Neural progenitor cell (in vitro differentiated cells): ENCODE data around the gene SELENOO. TPM values are rescaled to one million over a fixed set of nuclear protein-coding genes. Genes with fewer than 3 reads are reported as not detected.

Experiments used
- DNase-seq: peaks from one replicate; pipeline ENCODE4 v3.0.0-alpha.2; 2016; ENCODE audit warnings: low spot score
- H2AFZ ChIP-seq: fragments of 200-600 bp; sonication (generic); replicated peaks from 2 replicates; pipeline ENCODE4 v1.6.1; 2016; ENCODE audit warnings: antibody characterized with exemption
- H3F3A ChIP-seq: fragments of 200-600 bp; sonication (generic); 2 replicates; pipeline ENCODE4 v1.6.1; 2016; ENCODE audit warnings: antibody characterized with exemption, low read depth
- H3K27ac ChIP-seq: fragments of 200-600 bp; sonication (generic); 2 replicates; pipeline ENCODE4 v1.5.1; 2016; ENCODE audit warnings: mild to moderate bottlenecking
- H3K27me3 ChIP-seq: fragments of 200-600 bp; sonication (generic); 2 replicates; pipeline ENCODE4 v1.6.1; 2016; ENCODE audit warnings: mild to moderate bottlenecking, moderate library complexity
- H3K36me3 ChIP-seq: fragments of 200-600 bp; sonication (generic); 2 replicates; pipeline ENCODE4 v1.5.1; 2016
- H3K4me1 ChIP-seq: fragments of 200-600 bp; sonication (generic); 2 replicates; pipeline ENCODE4 v1.6.1; 2016; ENCODE audit warnings: mixed run types
- H3K4me2 ChIP-seq: fragments of 200-600 bp; sonication (generic); 2 replicates; pipeline ENCODE4 v1.6.1; 2016
- H3K4me3 ChIP-seq: fragments of 200-600 bp; sonication (generic); 2 replicates; pipeline ENCODE4 v1.5.1; 2016
- H3K79me2 ChIP-seq: fragments of 200-600 bp; sonication (generic); 2 replicates; pipeline ENCODE4 v1.6.1; 2016; ENCODE audit warnings: low read depth
- H3K9ac ChIP-seq: fragments of 200-600 bp; sonication (generic); 2 replicates; pipeline ENCODE4 v1.6.1; 2016
- H3K9me3 ChIP-seq: fragments of 200-600 bp; sonication (generic); 2 replicates; pipeline ENCODE4 v1.5.1; 2016; ENCODE audit warnings: low read depth
- H4K20me1 ChIP-seq: fragments of 200-600 bp; sonication (generic); 2 replicates; pipeline ENCODE4 v1.6.1; 2016; ENCODE audit warnings: low read depth
- H3K27ac Mint-ChIP-seq: 3 replicates; pipeline ENCODE4 v1.8.0; 2021; ENCODE audit warnings: mixed read lengths
- H3K27me3 Mint-ChIP-seq: 2 replicates; pipeline ENCODE4 v1.8.0; 2022; ENCODE audit warnings: low read depth, mild to moderate bottlenecking, inconsistent platforms, moderate library complexity, mixed read lengths; ENCODE audit not compliant: insufficient read depth
- H3K36me3 Mint-ChIP-seq: 3 replicates; pipeline ENCODE4 v1.8.0; 2021; ENCODE audit warnings: mixed read lengths
- H3K4me1 Mint-ChIP-seq: 3 replicates; pipeline ENCODE4 v1.8.0; 2021; ENCODE audit warnings: mixed read lengths
- H3K4me3 Mint-ChIP-seq: 3 replicates; pipeline ENCODE4 v1.8.0; 2021; ENCODE audit warnings: mild to moderate bottlenecking, moderate library complexity, mixed read lengths
- H3K9me3 Mint-ChIP-seq: 3 replicates; pipeline ENCODE4 v1.8.0; 2020; ENCODE audit warnings: mixed read lengths
- EZH2 ChIP-seq: fragments of 200-600 bp; sonication (generic); IDR thresholded peaks from 2 replicates; pipeline ENCODE4 v1.6.1; 2017; ENCODE audit warnings: antibody characterized with exemption, mild to moderate bottlenecking, moderate library complexity
- EZH2phosphoT487 ChIP-seq: fragments of 200-600 bp; sonication (generic); IDR thresholded peaks from 2 replicates; pipeline ENCODE4 v1.6.1; 2017; ENCODE audit warnings: antibody characterized with exemption
- total RNA-seq: library from RNA; depleted of rRNA; stranded (reverse); fragments of >200 nt; gene quantifications from 2 replicates; pipeline ENCODE4 v1.2.3, GENCODE V29; 2015; ENCODE audit warnings: low replicate concordance
- TF ChIP-seq, protein P1 (sequence below): fragments of 200-600 bp; sonication (generic); IDR thresholded peaks from 2 replicates; pipeline ENCODE4 v1.5.1; 2017; ENCODE audit warnings: antibody characterized with exemption, mild to moderate bottlenecking

SELENOO gene
- total RNA-seq, 1 donor from 2014 or later = 7.6 TPM

GRCh38 chr22:50174382-50175190, 26.2 kb upstream of the SELENOO start:
- Histone ChIP-seq H3F3A (peaks cover 10% of the 10 kb centered on the region), H3K9me3 (no peaks in the 10 kb centered on the region), H4K20me1 (no peaks in the 10 kb centered on the region), H3K27me3 (peaks cover 23% of the 10 kb centered on the region), H3K4me3 (no peak overlapping the region), H3K4me1 (no peaks in the 10 kb centered on the region), H3K36me3 (no peaks in the 10 kb centered on the region), H3K79me2 (no peaks in the 10 kb centered on the region), H2AFZ (no peak overlapping the region), H3K27ac (no peak overlapping the region), H3K4me2 (no peak overlapping the region), H3K9ac (no peak overlapping the region)
- Mint-ChIP-seq H3K9me3 (no peaks in the 10 kb centered on the region), H3K27ac (no peak overlapping the region), H3K4me3 (no peak overlapping the region), H3K4me1 (peaks cover 11% of the 10 kb centered on the region), H3K36me3 (peaks cover 2% of the 10 kb centered on the region), H3K27me3 (peaks cover 9% of the 10 kb centered on the region)
- no peak for DNase-seq
- TF ChIP-seq EZH2phosphoT487 (no peak), EZH2 (no peak)
- TF ChIP-seq, protein P1, sequence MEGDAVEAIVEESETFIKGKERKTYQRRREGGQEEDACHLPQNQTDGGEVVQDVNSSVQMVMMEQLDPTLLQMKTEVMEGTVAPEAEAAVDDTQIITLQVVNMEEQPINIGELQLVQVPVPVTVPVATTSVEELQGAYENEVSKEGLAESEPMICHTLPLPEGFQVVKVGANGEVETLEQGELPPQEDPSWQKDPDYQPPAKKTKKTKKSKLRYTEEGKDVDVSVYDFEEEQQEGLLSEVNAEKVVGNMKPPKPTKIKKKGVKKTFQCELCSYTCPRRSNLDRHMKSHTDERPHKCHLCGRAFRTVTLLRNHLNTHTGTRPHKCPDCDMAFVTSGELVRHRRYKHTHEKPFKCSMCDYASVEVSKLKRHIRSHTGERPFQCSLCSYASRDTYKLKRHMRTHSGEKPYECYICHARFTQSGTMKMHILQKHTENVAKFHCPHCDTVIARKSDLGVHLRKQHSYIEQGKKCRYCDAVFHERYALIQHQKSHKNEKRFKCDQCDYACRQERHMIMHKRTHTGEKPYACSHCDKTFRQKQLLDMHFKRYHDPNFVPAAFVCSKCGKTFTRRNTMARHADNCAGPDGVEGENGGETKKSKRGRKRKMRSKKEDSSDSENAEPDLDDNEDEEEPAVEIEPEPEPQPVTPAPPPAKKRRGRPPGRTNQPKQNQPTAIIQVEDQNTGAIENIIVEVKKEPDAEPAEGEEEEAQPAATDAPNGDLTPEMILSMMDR = no peak

GRCh38 chr22:50175191-50175461, 25.7 kb upstream of the SELENOO start:
- no peak overlapping the region for H2AFZ ChIP-seq
- Mint-ChIP-seq H3K27ac (no peak overlapping the region), H3K4me3 (no peak overlapping the region), H3K36me3 (peaks cover 2% of the 10 kb centered on the region), H3K9me3 (no peaks in the 10 kb centered on the region), H3K27me3 (peaks cover 9% of the 10 kb centered on the region), H3K4me1 (peaks cover 14% of the 10 kb centered on the region)
- no peak overlapping the region for H3K9ac ChIP-seq
- H3K4me3 ChIP-seq = no peak overlapping the region
- H3K36me3 ChIP-seq = no peaks in the 10 kb centered on the region
- no peaks in the 10 kb centered on the region for H3K79me2 ChIP-seq
- peaks cover 10% of the 10 kb centered on the region for H3F3A ChIP-seq
- H3K4me1 ChIP-seq = no peaks in the 10 kb centered on the region
- H3K4me2 ChIP-seq = no peak overlapping the region
- no peak overlapping the region for H3K27ac ChIP-seq
- H3K27me3 ChIP-seq = peaks cover 17% of the 10 kb centered on the region
- no peaks in the 10 kb centered on the region for H3K9me3 ChIP-seq
- H4K20me1 ChIP-seq = no peaks in the 10 kb centered on the region
- no peak for DNase-seq
- no peak for TF ChIP-seq EZH2
- TF ChIP-seq, protein P1 = no peak
- no peak for TF ChIP-seq EZH2phosphoT487

GRCh38 chr22:50175921-50176849, 24.6 kb upstream of the SELENOO start:
- Mint-ChIP-seq H3K27me3 (peaks cover 6% of the 10 kb centered on the region), H3K27ac (no peak overlapping the region), H3K4me3 (no peak overlapping the region), H3K4me1 (peaks cover 12% of the 10 kb centered on the region), H3K36me3 (peaks cover 2% of the 10 kb centered on the region), H3K9me3 (no peaks in the 10 kb centered on the region)
- no peak overlapping the region for H3K4me2 ChIP-seq
- H4K20me1 ChIP-seq = no peaks in the 10 kb centered on the region
- peaks cover 11% of the 10 kb centered on the region for H3K27me3 ChIP-seq
- no peaks in the 10 kb centered on the region for H3K36me3 ChIP-seq
- H3K27ac ChIP-seq = no peak overlapping the region
- no peak for TF ChIP-seq EZH2phosphoT487
- no peak for TF ChIP-seq EZH2
- TF ChIP-seq, protein P1 = no peak
- no peak overlapping the region for H3K4me3 ChIP-seq
- H2AFZ ChIP-seq = no peak overlapping the region
- H3K9me3 ChIP-seq = no peaks in the 10 kb centered on the region
- H3K4me1 ChIP-seq = no peaks in the 10 kb centered on the region
- H3K9ac ChIP-seq = no peak overlapping the region
- peaks cover 5% of the 10 kb centered on the region for H3F3A ChIP-seq
- DNase-seq = no peak
- no peaks in the 10 kb centered on the region for H3K79me2 ChIP-seq
